Hematopoietic multipotent progenitor cell (in vitro differentiated cells): ENCODE results near the gene BBLN. TPM values are rescaled to one million over a fixed set of nuclear protein-coding genes. Genes with fewer than 3 reads are reported as not detected.
"Not testable (repeated sequence)": the region's sequence is repeated elsewhere in the genome, so short reads cannot be mapped to it uniquely, and the experiment has no call there.

Experiments
- DNase-seq, 3 donors: peaks; one replicate each; pipeline ENCODE4 v3.0.0-alpha.2; 2011 to 2015; ENCODE audit warnings: low read depth in 2 of 3, low spot score in 2 of 3
- total RNA-seq: library from RNA; depleted of rRNA; stranded (reverse); fragments of >200 nt; gene quantifications from one replicate; pipeline ENCODE4 v1.2.3, GENCODE V29; 2012

BBLN gene
- 109 TPM for total RNA-seq

GRCh38 chr9:128159784-128160602 is at the start of gene BBLN:
TSS of gene BBLN (plus strand) at chr9:128160265. CDS start at chr9:128160408, 143 bp downstream.
- DNase-seq: peak; percentile 83 to 89 (median 88)

- not testable (repeated sequence) for DNase-seq
These were observed 48.3 kb upstream of the BBLN start for GRCh38 chr9:128111726-128112125.

- no peak for DNase-seq
These were observed 46.3 kb upstream of the BBLN start for GRCh38 chr9:128113526-128114325.

- DNase-seq: no peak
These were observed 45.5 kb upstream of the BBLN start for GRCh38 chr9:128114326-128115186.

GRCh38 chr9:128115187-128116103 is 44.6 kb upstream of the BBLN start:
- peak in 2 of 3 donors; percentile 79 to 81 for DNase-seq

- DNase-seq: no peak
These were observed 43.7 kb upstream of the BBLN start for GRCh38 chr9:128116104-128117083.

- DNase-seq: peak; percentile 87 to 97 (median 93)
These were observed 42.2 kb upstream of the BBLN start for GRCh38 chr9:128117613-128118471.

- DNase-seq: no peak
These were observed 41.6 kb upstream of the BBLN start for GRCh38 chr9:128118472-128118857.

GRCh38 chr9:128118971-128119665 is 40.9 kb upstream of the BBLN start:
- no peak for DNase-seq

- DNase-seq: no peak
These were observed 39.9 kb upstream of the BBLN start for GRCh38 chr9:128120061-128120740.

- no peak for DNase-seq
These were observed 39.2 kb upstream of the BBLN start for GRCh38 chr9:128120741-128121465.

- no peak for DNase-seq
These were observed 38.6 kb upstream of the BBLN start for GRCh38 chr9:128121466-128121810.

GRCh38 chr9:128121924-128122808 is 37.9 kb upstream of the BBLN start:
- no peak for DNase-seq

- no peak for DNase-seq
These were observed 37.3 kb upstream of the BBLN start for GRCh38 chr9:128122809-128123175.
